ENCODE measurements around the gene HTRA3. TPM values are rescaled to one million over a fixed set of nuclear protein-coding genes. Genes with fewer than 3 reads are reported as not detected.

The HTRA3 gene
- total RNA-seq, 1 donor from 2014 or later: 35.2 TPM

DNA sequence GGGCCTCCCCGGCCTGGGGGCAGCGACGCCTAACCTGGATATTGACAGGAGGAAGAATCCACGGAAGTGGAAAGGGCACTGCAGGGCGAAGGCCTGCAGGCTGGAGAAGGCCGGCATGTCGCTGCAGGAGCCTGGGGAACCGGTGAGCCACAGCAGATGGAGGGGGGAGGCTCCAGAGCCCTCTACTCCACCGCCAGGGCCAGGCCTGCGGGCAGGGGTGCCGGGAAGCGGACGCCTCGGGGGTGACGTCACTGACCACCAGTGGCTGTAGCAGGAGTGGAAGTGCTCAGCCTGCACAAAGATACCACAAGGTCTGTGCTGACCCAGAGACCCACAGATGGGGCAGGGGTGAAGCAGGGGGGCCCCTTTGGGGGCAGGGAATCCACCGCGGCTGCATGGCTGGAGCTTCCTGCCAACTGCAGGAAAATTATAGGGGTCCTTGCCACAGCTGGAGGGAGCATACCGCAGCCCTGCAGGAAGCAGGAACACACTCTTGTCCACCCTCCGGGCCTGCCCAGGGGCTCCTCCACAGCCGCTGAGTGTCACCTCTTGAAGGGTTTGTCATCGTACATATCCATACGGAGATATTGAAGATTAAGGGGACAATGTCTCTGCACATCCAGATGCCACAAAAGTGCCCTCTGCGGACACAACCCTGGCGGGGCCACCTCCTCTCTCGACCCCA is 7.6 kb upstream of the HTRA3 start:
- no peak for FAIRE-seq
- Histone ChIP-seq H3K4me2 (ENCODE audit: low read length) (peak overlapping the region; percentile 26), H3K27me3 (ENCODE audit: insufficient read depth, low read length) (peaks cover 10% of the 10 kb centered on the region), H2AFZ (ENCODE audit: low read depth, low read length) (no peak overlapping the region), H3K27ac (ENCODE audit: low read depth, low read length) (no peak overlapping the region), H3K36me3 (ENCODE audit: insufficient read depth, low read length) (no peaks in the 10 kb centered on the region), H3K4me3 (ENCODE audit: insufficient read depth, low read depth, low read length) (no peak overlapping the region), H3K9ac (ENCODE audit: low read length) (no peak overlapping the region), H3K79me2 (ENCODE audit: insufficient read depth, low read length) (no peaks in the 10 kb centered on the region), H4K20me1 (ENCODE audit: insufficient read depth, low read length) (no peaks in the 10 kb centered on the region), H3K9me3 (ENCODE audit: insufficient read depth, low read depth, low read length) (no peaks in the 10 kb centered on the region), H3K4me1 (ENCODE audit: insufficient read depth, low read length) (peaks cover 14% of the 10 kb centered on the region)
- TF ChIP-seq EZH2 (IDR thresholded peaks at IDR 0.05; ENCODE audit: insufficient read depth, low read length): no peak
- peak; percentile 75 for DNase-seq (ENCODE audit: low read depth)
- peaks cover 30% of the 10 kb centered on the region for H3K27me3 Mint-ChIP-seq (ENCODE audit: low read depth, unreplicated experiment)
- peaks cover 4% of the 10 kb centered on the region for H3K4me1 Mint-ChIP-seq (ENCODE audit: low read depth, unreplicated experiment)
- H3K4me3 Mint-ChIP-seq (ENCODE audit: unreplicated experiment): no peak overlapping the region
- no peaks in the 10 kb centered on the region for H3K36me3 Mint-ChIP-seq (ENCODE audit: low read depth, unreplicated experiment)
- H3K27ac Mint-ChIP-seq (ENCODE audit: unreplicated experiment): no peak overlapping the region
- H3K9me3 Mint-ChIP-seq (ENCODE audit: unreplicated experiment): peaks cover 6% of the 10 kb centered on the region

DNA sequence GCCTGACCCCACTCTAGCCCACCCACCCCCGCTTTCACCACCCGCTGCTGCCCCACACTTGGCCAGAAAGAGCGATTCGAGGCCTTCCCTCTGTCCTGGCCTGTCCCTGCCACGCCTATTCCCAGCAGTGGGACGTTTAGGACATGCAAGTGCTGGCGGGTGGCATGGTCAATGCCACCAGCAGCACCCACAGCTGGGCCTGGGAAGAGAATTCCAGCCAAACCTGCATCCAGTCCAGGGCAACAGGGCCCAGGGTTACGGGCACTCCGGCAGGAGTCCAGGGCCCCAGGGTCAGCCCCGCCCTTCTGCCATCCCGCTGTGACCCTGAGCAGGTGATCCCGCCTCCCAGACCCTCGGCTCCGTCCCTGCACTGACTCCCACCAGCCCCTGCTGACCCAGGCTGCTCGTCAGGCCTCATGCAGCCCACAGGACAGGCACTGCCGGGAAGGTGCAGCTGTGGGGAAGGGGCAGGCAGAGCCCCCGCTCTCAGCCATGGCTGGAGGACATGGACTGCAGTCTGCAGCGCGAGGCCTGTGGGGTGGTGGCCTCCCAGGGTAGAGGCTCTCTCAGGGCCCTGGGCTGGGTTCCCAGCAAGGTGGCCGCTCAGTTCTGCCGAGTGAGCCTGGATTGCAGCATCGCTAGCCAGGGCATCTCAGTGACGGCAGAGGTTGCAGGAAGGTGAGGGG is 6.8 kb upstream of the HTRA3 start:
- peaks cover 4% of the 10 kb centered on the region for H3K4me1 Mint-ChIP-seq (ENCODE audit: low read depth, unreplicated experiment)
- H3K9me3 Mint-ChIP-seq (ENCODE audit: unreplicated experiment): peaks cover 4% of the 10 kb centered on the region
- Histone ChIP-seq H3K9me3 (ENCODE audit: insufficient read depth, low read depth, low read length) (no peaks in the 10 kb centered on the region), H3K4me3 (ENCODE audit: insufficient read depth, low read depth, low read length) (no peak overlapping the region), H3K79me2 (ENCODE audit: insufficient read depth, low read length) (no peaks in the 10 kb centered on the region), H2AFZ (ENCODE audit: low read depth, low read length) (no peak overlapping the region), H4K20me1 (ENCODE audit: insufficient read depth, low read length) (no peaks in the 10 kb centered on the region), H3K4me2 (ENCODE audit: low read length) (no peak overlapping the region), H3K27me3 (ENCODE audit: insufficient read depth, low read length) (peaks cover 8% of the 10 kb centered on the region), H3K4me1 (ENCODE audit: insufficient read depth, low read length) (peaks cover 14% of the 10 kb centered on the region), H3K27ac (ENCODE audit: low read depth, low read length) (no peak overlapping the region), H3K36me3 (ENCODE audit: insufficient read depth, low read length) (no peaks in the 10 kb centered on the region), H3K9ac (ENCODE audit: low read length) (no peak overlapping the region)
- H3K36me3 Mint-ChIP-seq (ENCODE audit: low read depth, unreplicated experiment): no peaks in the 10 kb centered on the region
- FAIRE-seq (no peak), DNase-seq (ENCODE audit: low read depth) (no peak)
- no peak for TF ChIP-seq EZH2 (IDR thresholded peaks at IDR 0.05; ENCODE audit: insufficient read depth, low read length)
- TF ChIP-seq, protein P1, sequence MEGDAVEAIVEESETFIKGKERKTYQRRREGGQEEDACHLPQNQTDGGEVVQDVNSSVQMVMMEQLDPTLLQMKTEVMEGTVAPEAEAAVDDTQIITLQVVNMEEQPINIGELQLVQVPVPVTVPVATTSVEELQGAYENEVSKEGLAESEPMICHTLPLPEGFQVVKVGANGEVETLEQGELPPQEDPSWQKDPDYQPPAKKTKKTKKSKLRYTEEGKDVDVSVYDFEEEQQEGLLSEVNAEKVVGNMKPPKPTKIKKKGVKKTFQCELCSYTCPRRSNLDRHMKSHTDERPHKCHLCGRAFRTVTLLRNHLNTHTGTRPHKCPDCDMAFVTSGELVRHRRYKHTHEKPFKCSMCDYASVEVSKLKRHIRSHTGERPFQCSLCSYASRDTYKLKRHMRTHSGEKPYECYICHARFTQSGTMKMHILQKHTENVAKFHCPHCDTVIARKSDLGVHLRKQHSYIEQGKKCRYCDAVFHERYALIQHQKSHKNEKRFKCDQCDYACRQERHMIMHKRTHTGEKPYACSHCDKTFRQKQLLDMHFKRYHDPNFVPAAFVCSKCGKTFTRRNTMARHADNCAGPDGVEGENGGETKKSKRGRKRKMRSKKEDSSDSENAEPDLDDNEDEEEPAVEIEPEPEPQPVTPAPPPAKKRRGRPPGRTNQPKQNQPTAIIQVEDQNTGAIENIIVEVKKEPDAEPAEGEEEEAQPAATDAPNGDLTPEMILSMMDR (IDR thresholded peaks at IDR 0.05; ENCODE audit: insufficient read depth, low read depth, low read length): no peak
- H3K27me3 Mint-ChIP-seq (ENCODE audit: low read depth, unreplicated experiment): peaks cover 26% of the 10 kb centered on the region
- H3K27ac Mint-ChIP-seq (ENCODE audit: unreplicated experiment): no peak overlapping the region
- no peak overlapping the region for H3K4me3 Mint-ChIP-seq (ENCODE audit: unreplicated experiment)

DNA sequence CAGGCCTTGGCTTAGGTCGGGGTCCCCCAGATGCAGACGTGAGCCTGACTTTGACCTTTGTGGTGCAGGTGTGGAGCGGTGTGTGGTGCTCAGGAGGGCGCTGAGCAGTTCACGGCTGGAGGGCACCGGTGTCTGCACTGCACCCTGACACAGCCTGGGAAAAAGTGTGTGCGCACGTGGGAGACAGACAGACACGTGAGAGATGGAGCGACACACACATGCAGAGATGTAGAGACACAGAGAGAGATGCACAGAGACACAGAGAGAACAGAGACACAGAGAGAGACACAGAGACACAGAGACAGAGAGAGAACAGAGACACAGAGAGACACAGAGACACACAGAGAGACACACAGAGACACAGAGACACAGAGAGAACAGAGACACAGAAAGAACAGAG is 6.2 kb upstream of the HTRA3 start:
- Mint-ChIP-seq H3K27me3 (ENCODE audit: low read depth, unreplicated experiment) (peaks cover 26% of the 10 kb centered on the region), H3K27ac (ENCODE audit: unreplicated experiment) (no peak overlapping the region)
- no peak overlapping the region for H3K9ac ChIP-seq (ENCODE audit: low read length)

More for the DNA sequence above, 6.2 kb upstream of the HTRA3 start:
- H2AFZ ChIP-seq (ENCODE audit: low read depth, low read length): no peak overlapping the region
- Mint-ChIP-seq H3K9me3 (ENCODE audit: unreplicated experiment) (no peaks in the 10 kb centered on the region), H3K4me1 (ENCODE audit: low read depth, unreplicated experiment) (peaks cover 4% of the 10 kb centered on the region), H3K4me3 (ENCODE audit: unreplicated experiment) (no peak overlapping the region), H3K36me3 (ENCODE audit: low read depth, unreplicated experiment) (no peaks in the 10 kb centered on the region)
- peaks cover 2% of the 10 kb centered on the region for H3K27me3 ChIP-seq (ENCODE audit: insufficient read depth, low read length)
- DNase-seq (ENCODE audit: low read depth) (no peak), FAIRE-seq (no peak)
- peaks cover 14% of the 10 kb centered on the region for H3K4me1 ChIP-seq (ENCODE audit: insufficient read depth, low read length)
- no peaks in the 10 kb centered on the region for H4K20me1 ChIP-seq (ENCODE audit: insufficient read depth, low read length)
- H3K79me2 ChIP-seq (ENCODE audit: insufficient read depth, low read length): no peaks in the 10 kb centered on the region
- no peaks in the 10 kb centered on the region for H3K9me3 ChIP-seq (ENCODE audit: insufficient read depth, low read depth, low read length)
- TF ChIP-seq EZH2 (IDR thresholded peaks at IDR 0.05; ENCODE audit: insufficient read depth, low read length): no peak
- TF ChIP-seq, protein P1 (IDR thresholded peaks at IDR 0.05; ENCODE audit: insufficient read depth, low read depth, low read length): no peak
- no peaks in the 10 kb centered on the region for H3K36me3 ChIP-seq (ENCODE audit: insufficient read depth, low read length)
- H3K4me2 ChIP-seq (ENCODE audit: low read length): no peak overlapping the region
- no peak overlapping the region for H3K4me3 ChIP-seq (ENCODE audit: insufficient read depth, low read depth, low read length)
- no peak overlapping the region for H3K27ac ChIP-seq (ENCODE audit: low read depth, low read length)

Data from astrocyte (in vitro differentiated cells and primary cell).